Uterus (tissue), 4 donors: ENCODE data around the gene PAK4. TPM values are rescaled to one million over a fixed set of nuclear protein-coding genes. Genes with fewer than 3 reads are reported as not detected.

Experiments used
- DNase-seq, 2 donors: peaks; one replicate each; pipeline ENCODE4 v3.0.0-alpha.2; 2019 to 2020
- H3K27ac ChIP-seq, 2 donors: fragments of 200-600 bp; sonication (generic); 1 replicate in 1 of 2; 2 replicates in 1 of 2; pipeline ENCODE4 v1.5.1; 2016 to 2018
- H3K27me3 ChIP-seq, 2 donors: fragments of 200-600 bp; sonication (generic); one replicate each; pipeline ENCODE4 v1.5.1; 2018 to 2019; ENCODE audit warnings: control low read depth in 1 of 2
- H3K36me3 ChIP-seq, 2 donors: fragments of 200-600 bp; sonication (generic); one replicate each; pipeline ENCODE4 v1.5.1; 2019; ENCODE audit warnings: control low read depth in 1 of 2
- H3K4me1 ChIP-seq, 2 donors: fragments of 200-600 bp; sonication (generic); one replicate each; pipeline ENCODE4 v1.5.1; 2018 to 2019; ENCODE audit warnings: control low read depth in 1 of 2
- H3K4me3 ChIP-seq, 2 donors: fragments of 200-600 bp; sonication (generic); 1 replicate in 1 of 2; 2 replicates in 1 of 2; pipeline ENCODE4 v1.5.1; 2018 to 2019; ENCODE audit warnings: mild to moderate bottlenecking in 1 of 2
- H3K9me3 ChIP-seq, 2 donors: fragments of 200-600 bp; sonication (generic); one replicate each; pipeline ENCODE4 v1.5.1; 2019; ENCODE audit warnings: control low read depth in 1 of 2
- CTCF ChIP-seq, 4 experiments: fragments of 200-600 bp in 2 of 4; fragments of 450-650 bp in 2 of 4; sonication (generic) in 2 of 4; IDR thresholded peaks; one replicate each; pipeline ENCODE4 v1.5.1; 2016 to 2019; ENCODE audit warnings: antibody characterized with exemption in 4 of 4, mild to moderate bottlenecking in 2 of 4, moderate library complexity in 1 of 4
- POLR2A ChIP-seq, 2 donors: fragments of 450-650 bp; IDR thresholded peaks; one replicate each; pipeline ENCODE4 v1.6.1; 2016; ENCODE audit warnings: antibody characterized with exemption in 2 of 2, mild to moderate bottlenecking in 1 of 2, moderate library complexity in 1 of 2
- intact Hi-C: fragments of 100-400 bp; cut with DNase I; formaldehyde crosslinking; loops from one replicate; pipeline ENCODE4 v1.15.1; 2023; ENCODE audit warnings: low total_unique reads
- total RNA-seq, 4 donors: library from RNA; depleted of rRNA in 3 of 4; stranded (reverse); fragments of >200 nt in 3 of 4; gene quantifications; one replicate each; pipeline versions ENCODE4 v1.1.0 to v1.2.4, GENCODE V29; 2014 to 2023
- donor health status: DM: yes; HTN: yes; CAD: no.

The PAK4 gene
- total RNA-seq, 4 donors from 2014 or later: 0.26 to 57.4 (median 24.3) TPM

- TF ChIP-seq CTCF (IDR thresholded peaks at IDR 0.05) (no peak), POLR2A (IDR thresholded peaks at IDR 0.05) (no peak)
- intact Hi-C loops: loop anchor here (10.0 kb wide), 1 partner anchor 56 kb away; the partner anchor contains the start of gene PAK4
- Histone ChIP-seq H3K27me3 (no peaks in the 10 kb centered on the region), H3K27ac (no peak overlapping the region), H3K4me3 (no peak overlapping the region), H3K4me1 (no peaks in the 10 kb centered on the region), H3K36me3 (no peaks in the 10 kb centered on the region), H3K9me3 (no peaks in the 10 kb centered on the region)
- no peak for DNase-seq
Observed at GRCh38 chr19:39180749-39181148, 55.2 kb downstream of the PAK4 start.

- Histone ChIP-seq H3K36me3 (no peaks in the 10 kb centered on the region), H3K9me3 (no peaks in the 10 kb centered on the region), H3K4me1 (no peaks in the 10 kb centered on the region), H3K27ac (no peak overlapping the region), H3K4me3 (no peak overlapping the region), H3K27me3 (no peaks in the 10 kb centered on the region)
- intact Hi-C loops: loop anchor here (10.0 kb wide), 1 partner anchor 57 kb away; the partner anchor contains the start of gene PAK4
- DNase-seq: no peak
- TF ChIP-seq POLR2A (IDR thresholded peaks at IDR 0.05) (no peak), CTCF (IDR thresholded peaks at IDR 0.05) (no peak)
Observed at GRCh38 chr19:39181500-39182173, 56.1 kb downstream of the PAK4 start.

GRCh38 chr19:39182174-39182505 is 56.6 kb downstream of the PAK4 start:
- Histone ChIP-seq H3K27me3 (no peaks in the 10 kb centered on the region), H3K36me3 (no peaks in the 10 kb centered on the region), H3K4me1 (no peaks in the 10 kb centered on the region), H3K4me3 (no peak overlapping the region), H3K27ac (no peak overlapping the region), H3K9me3 (no peaks in the 10 kb centered on the region)
- intact Hi-C loops: loop anchor here (10.0 kb wide), 1 partner anchor 57 kb away; the partner anchor contains the start of gene PAK4
- no peak for TF ChIP-seq POLR2A (IDR thresholded peaks at IDR 0.05)
- TF ChIP-seq CTCF (IDR thresholded peaks at IDR 0.05): no peak
- DNase-seq: no peak

- intact Hi-C loops: loop anchor here (10.0 kb wide), 1 partner anchor 58 kb away; the partner anchor contains the start of gene PAK4
- no peak overlapping the region for H3K4me3 ChIP-seq
Observed at GRCh38 chr19:39183104-39183503, 57.5 kb downstream of the PAK4 start.

More at GRCh38 chr19:39183104-39183503, 57.5 kb downstream of the PAK4 start:
- no peak for DNase-seq
- TF ChIP-seq POLR2A (IDR thresholded peaks at IDR 0.05): no peak
- no peak for TF ChIP-seq CTCF (IDR thresholded peaks at IDR 0.05)
- Histone ChIP-seq H3K9me3 (no peaks in the 10 kb centered on the region), H3K27me3 (no peaks in the 10 kb centered on the region), H3K4me1 (no peaks in the 10 kb centered on the region), H3K36me3 (no peaks in the 10 kb centered on the region), H3K27ac (no peak overlapping the region)
